OCI-LY7 (cell line): ENCODE data around the gene NEURL3. TPM values are rescaled to one million over a fixed set of nuclear protein-coding genes. Genes with fewer than 3 reads are reported as not detected.

ENCODE experiments used
- BruUV-seq: library from RNA; stranded (reverse); fragments of 400-500 nt; replicated peaks from 2 replicates; lab custom pipeline; 2021; lab: Mats Ljungman, UMichigan
- CTCF ChIA-PET: fragments of 300-600 bp; sonication (Branson Sonifier 250); formaldehyde crosslinking; loops from one replicate; lab custom pipeline; 2022; ENCODE audit warnings: antibody characterized with exemption; ENCODE audit not compliant: unreplicated experiment; lab: Charles Lee
- POLR2A ChIA-PET: fragments of 300-600 bp; sonication (Branson Sonifier 250); formaldehyde crosslinking; loops from one replicate; lab custom pipeline; 2022; ENCODE audit warnings: antibody characterized with exemption; lab: Charles Lee
- DNase-seq: peaks from one replicate; pipeline ENCODE4 v3.0.0-alpha.2; 2015; ENCODE audit warnings: low spot score
- H2AFZ ChIP-seq: fragments of 200-600 bp; sonication (generic), shearing (Covaris generic); 2 replicates; pipeline ENCODE4 v1.6.1; 2014; ENCODE audit warnings: mild to moderate bottlenecking, antibody characterized with exemption, low read length, moderate library complexity
- H3K27ac ChIP-seq: fragments of 200-600 bp; sonication (generic); 2 replicates; pipeline ENCODE4 v1.5.1; 2014; ENCODE audit warnings: mixed run types, low read depth, mild to moderate bottlenecking, moderate library complexity, low read length, inconsistent platforms; ENCODE audit not compliant: poor library complexity, severe bottlenecking
- H3K36me3 ChIP-seq: fragments of 200-600 bp; sonication (generic); 2 replicates; pipeline ENCODE4 v1.6.1; 2014; ENCODE audit warnings: mild to moderate bottlenecking, antibody characterized with exemption, low read length, moderate library complexity, mixed read lengths; ENCODE audit not compliant: insufficient read depth
- H3K4me1 ChIP-seq: fragments of 200-600 bp; sonication (generic); 2 replicates; pipeline ENCODE4 v1.5.1; 2014; ENCODE audit warnings: mild to moderate bottlenecking, low read length; ENCODE audit not compliant: insufficient read depth, poor library complexity, severe bottlenecking
- H3K4me2 ChIP-seq: fragments of 200-600 bp; sonication (generic); 2 replicates; pipeline ENCODE4 v1.6.1; 2014; ENCODE audit warnings: mild to moderate bottlenecking, low read length
- H3K4me3 ChIP-seq: fragments of 200-600 bp; sonication (generic); 2 replicates; pipeline ENCODE4 v1.5.1; 2014; ENCODE audit warnings: mild to moderate bottlenecking, low read depth, low read length; ENCODE audit not compliant: poor library complexity, severe bottlenecking
- H3K79me2 ChIP-seq: fragments of 200-600 bp; sonication (generic); 2 replicates; pipeline ENCODE4 v1.6.1; 2016; ENCODE audit warnings: low read depth, mild to moderate bottlenecking, low read length, moderate library complexity, mixed read lengths; ENCODE audit not compliant: insufficient read depth
- H3K9me2 ChIP-seq: fragments of 200-600 bp; sonication (generic); 2 replicates; pipeline ENCODE4 v1.6.1; 2016; ENCODE audit warnings: mild to moderate bottlenecking, low read length, mixed read lengths; ENCODE audit not compliant: insufficient read depth
- H3K9me3 ChIP-seq: fragments of 200-600 bp; sonication (generic); 2 replicates; pipeline ENCODE4 v1.6.1; 2014; ENCODE audit warnings: mild to moderate bottlenecking, mixed run types, low read length, mixed read lengths
- H4K20me1 ChIP-seq: fragments of 200-600 bp; sonication (generic); 2 replicates; pipeline ENCODE4 v1.6.1; 2014; ENCODE audit warnings: mild to moderate bottlenecking, antibody characterized with exemption, low read length, moderate library complexity, mixed read lengths; ENCODE audit not compliant: insufficient read depth
- CTCF ChIP-seq: fragments of 200-600 bp; sonication (generic); conservative IDR thresholded peaks from 2 replicates; pipeline ENCODE4 v1.5.1; 2014; ENCODE audit warnings: mild to moderate bottlenecking, antibody characterized with exemption, low read length, moderate library complexity, mixed read lengths
- EZH2phosphoT487 ChIP-seq: fragments of 200-600 bp; sonication (generic); IDR thresholded peaks from 2 replicates; pipeline ENCODE4 v1.6.1; 2018; ENCODE audit warnings: low read depth, borderline replicate concordance, mild to moderate bottlenecking, mixed run types, antibody characterized with exemption, low read length, moderate library complexity, mixed read lengths
- intact Hi-C: fragments of 100-400 bp; cut with micrococcal nuclease; formaldehyde crosslinking; loops from one replicate; pipeline ENCODE4 v1.10.0; 2022; ENCODE audit not compliant: unreplicated experiment
- total RNA-seq, 2 experiments: library from RNA; depleted of rRNA in 1 of 2; stranded (reverse); fragments of >200 nt in 1 of 2; shearing (Covaris generic) in 1 of 2; gene quantifications; 2 replicates each; pipeline ENCODE4 v1.2.3, GENCODE V29; 2014 to 2022

Gene NEURL3
- total RNA-seq, 2 experiments from 2014 or later = not detected

DNA sequence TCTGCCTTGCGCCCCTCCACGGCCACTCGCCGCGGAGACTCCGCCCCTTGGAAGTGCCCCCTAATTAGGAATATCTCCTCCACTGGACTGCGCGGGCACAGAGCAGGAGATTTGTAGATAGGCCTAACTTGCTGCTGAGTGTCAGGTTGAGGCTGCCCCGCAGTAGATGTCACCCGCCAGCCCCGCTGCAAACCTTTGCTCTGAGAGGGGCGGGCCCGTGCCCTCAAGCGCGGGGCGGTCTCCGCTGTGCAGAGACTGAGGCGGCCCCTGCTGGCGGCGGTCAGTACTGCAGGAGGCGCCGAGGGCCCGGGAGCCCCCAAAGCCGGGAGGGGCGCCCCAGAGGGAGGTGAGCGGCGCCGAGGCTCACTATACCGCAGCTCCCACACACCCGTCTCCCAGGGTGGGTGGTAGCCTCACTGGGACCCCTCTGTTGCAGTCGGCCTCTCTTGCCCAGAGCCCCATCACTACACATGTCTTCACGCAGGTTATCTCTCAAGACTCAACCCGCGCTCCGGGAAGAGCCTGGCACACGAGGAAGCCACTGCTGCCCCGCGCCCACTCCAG lies 2.9 kb upstream of the NEURL3 start:
- no peaks in the 10 kb centered on the region for H3K79me2 ChIP-seq
- H3K4me3 ChIP-seq = no peak overlapping the region
- CTCF ChIA-PET = no interaction called here
- no peaks in the 10 kb centered on the region for H3K9me3 ChIP-seq
- BruUV-seq = no TSS peak
- intact Hi-C loops = loop anchor here (1.0 to 10.0 kb wide), 3 partner anchors 101 to 243 kb away; partner anchors contain the start of genes CIAO1 and TMEM127
- POLR2A ChIA-PET = no interaction called here
- H3K27ac ChIP-seq = no peak overlapping the region
- TF ChIP-seq EZH2phosphoT487 = no peak
- peak; percentile 86 for TF ChIP-seq CTCF
- peak; percentile 75 for DNase-seq
- H4K20me1 ChIP-seq = no peaks in the 10 kb centered on the region
- H3K36me3 ChIP-seq = no peaks in the 10 kb centered on the region
- H3K4me1 ChIP-seq = no peaks in the 10 kb centered on the region
- H2AFZ ChIP-seq = no peak overlapping the region
- no peaks in the 10 kb centered on the region for H3K9me2 ChIP-seq
- peak overlapping the region; percentile 51 for H3K4me2 ChIP-seq

DNA sequence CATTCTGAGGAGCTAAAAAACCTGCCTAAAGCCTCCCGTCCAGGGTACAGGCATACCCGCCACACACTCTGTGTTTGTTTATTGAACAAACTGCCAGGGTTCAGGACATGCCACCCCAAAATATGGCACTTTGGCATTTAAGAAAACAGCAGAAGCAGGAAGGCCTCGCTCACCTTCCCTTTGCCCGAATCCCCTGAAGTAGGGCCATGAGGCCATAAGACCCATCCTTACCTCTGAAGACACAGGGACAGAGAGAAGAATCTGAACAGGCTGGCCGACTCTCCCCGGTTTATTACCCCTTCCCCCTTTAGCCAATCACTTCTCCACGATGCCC lies 1.7 kb upstream of the NEURL3 start:
- intact Hi-C loops = loop anchor here (5.0 to 10.0 kb wide), 2 partner anchors 140 to 242 kb away; partner anchors contain the start of genes CIAO1 and TMEM127
- no peak overlapping the region for H3K4me2 ChIP-seq

More for the DNA sequence above, 1.7 kb upstream of the NEURL3 start:
- no peak for TF ChIP-seq EZH2phosphoT487
- TF ChIP-seq CTCF = no peak
- H3K4me1 ChIP-seq = no peaks in the 10 kb centered on the region
- H3K4me3 ChIP-seq = no peak overlapping the region
- POLR2A ChIA-PET = no interaction called here
- no peaks in the 10 kb centered on the region for H4K20me1 ChIP-seq
- no peaks in the 10 kb centered on the region for H3K9me3 ChIP-seq
- no peak for DNase-seq
- no peak overlapping the region for H3K27ac ChIP-seq
- no TSS peak for BruUV-seq
- no peaks in the 10 kb centered on the region for H3K36me3 ChIP-seq
- H3K79me2 ChIP-seq = no peaks in the 10 kb centered on the region
- CTCF ChIA-PET = no interaction called here
- H3K9me2 ChIP-seq = no peaks in the 10 kb centered on the region
- no peak overlapping the region for H2AFZ ChIP-seq
